ENCODE measurements around the gene PTPRT. TPM values are rescaled to one million over a fixed set of nuclear protein-coding genes. Genes with fewer than 3 reads are reported as not detected.

PTPRT gene
- total RNA-seq, 4 donors from 2014 or later, result 0.67 to 2.5 (median 1.0) TPM

DNA sequence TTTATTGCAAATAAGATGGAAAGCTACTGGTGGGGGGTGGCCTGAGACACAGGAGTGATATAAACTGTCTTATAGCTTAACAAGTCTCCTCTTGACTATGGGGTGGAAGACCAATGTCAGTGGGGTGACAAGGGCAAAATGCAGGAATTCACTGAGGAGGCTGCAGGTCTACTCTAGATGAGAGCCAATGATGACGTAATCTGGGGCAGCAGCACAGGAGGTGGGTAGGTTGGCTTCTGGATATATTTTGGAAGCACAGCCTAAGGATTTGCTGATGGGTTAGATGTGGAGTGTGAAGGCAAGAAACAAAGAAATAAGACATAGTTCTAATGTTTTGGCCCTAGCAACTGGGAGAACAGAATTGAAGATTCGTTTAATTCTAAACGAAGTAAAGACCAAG, 253.2 kb downstream of the PTPRT start:
- Histone ChIP-seq H3K4me3 (no peak overlapping the region), H3K27me3 (no peaks in the 10 kb centered on the region), H3K9me3 (no peaks in the 10 kb centered on the region), H3K4me1 (no peaks in the 10 kb centered on the region), H3K27ac (no peak overlapping the region), H3K36me3 (no peaks in the 10 kb centered on the region)
- DNase-seq, result no peak
- TF ChIP-seq POLR2A (IDR thresholded peaks at IDR 0.05), result no peak
- TF ChIP-seq, protein P1, sequence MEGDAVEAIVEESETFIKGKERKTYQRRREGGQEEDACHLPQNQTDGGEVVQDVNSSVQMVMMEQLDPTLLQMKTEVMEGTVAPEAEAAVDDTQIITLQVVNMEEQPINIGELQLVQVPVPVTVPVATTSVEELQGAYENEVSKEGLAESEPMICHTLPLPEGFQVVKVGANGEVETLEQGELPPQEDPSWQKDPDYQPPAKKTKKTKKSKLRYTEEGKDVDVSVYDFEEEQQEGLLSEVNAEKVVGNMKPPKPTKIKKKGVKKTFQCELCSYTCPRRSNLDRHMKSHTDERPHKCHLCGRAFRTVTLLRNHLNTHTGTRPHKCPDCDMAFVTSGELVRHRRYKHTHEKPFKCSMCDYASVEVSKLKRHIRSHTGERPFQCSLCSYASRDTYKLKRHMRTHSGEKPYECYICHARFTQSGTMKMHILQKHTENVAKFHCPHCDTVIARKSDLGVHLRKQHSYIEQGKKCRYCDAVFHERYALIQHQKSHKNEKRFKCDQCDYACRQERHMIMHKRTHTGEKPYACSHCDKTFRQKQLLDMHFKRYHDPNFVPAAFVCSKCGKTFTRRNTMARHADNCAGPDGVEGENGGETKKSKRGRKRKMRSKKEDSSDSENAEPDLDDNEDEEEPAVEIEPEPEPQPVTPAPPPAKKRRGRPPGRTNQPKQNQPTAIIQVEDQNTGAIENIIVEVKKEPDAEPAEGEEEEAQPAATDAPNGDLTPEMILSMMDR (IDR thresholded peaks at IDR 0.05), result no peak

DNA sequence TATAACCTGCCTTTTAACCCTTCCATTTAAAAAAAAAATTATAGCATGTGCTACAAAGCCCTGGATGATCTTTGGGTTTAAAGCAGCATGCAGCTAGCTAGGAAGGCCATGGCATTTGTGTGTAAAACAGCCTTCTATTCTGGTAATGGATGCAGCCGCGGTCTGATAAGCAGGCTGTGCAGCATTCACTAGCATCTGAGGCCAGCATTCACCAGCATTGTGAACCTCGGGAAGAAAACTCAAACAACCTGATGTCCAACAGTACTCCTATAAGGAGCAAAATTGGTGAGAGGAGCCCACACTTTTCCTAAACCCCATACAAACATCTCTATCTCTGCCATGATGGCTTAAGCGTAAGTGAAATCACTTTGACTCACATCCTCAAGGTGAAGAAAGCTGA, 265.5 kb downstream of the PTPRT start:
- TF ChIP-seq POLR2A (IDR thresholded peaks at IDR 0.05), result no peak
- TF ChIP-seq, protein P1 (IDR thresholded peaks at IDR 0.05), result no peak
- no peaks in the 10 kb centered on the region for H3K4me1 ChIP-seq
- no peak overlapping the region for H3K4me3 ChIP-seq
- no peak overlapping the region for H3K27ac ChIP-seq
- no peaks in the 10 kb centered on the region for H3K36me3 ChIP-seq
- no peak for DNase-seq
- no peaks in the 10 kb centered on the region for H3K9me3 ChIP-seq
- no peaks in the 10 kb centered on the region for H3K27me3 ChIP-seq

DNA sequence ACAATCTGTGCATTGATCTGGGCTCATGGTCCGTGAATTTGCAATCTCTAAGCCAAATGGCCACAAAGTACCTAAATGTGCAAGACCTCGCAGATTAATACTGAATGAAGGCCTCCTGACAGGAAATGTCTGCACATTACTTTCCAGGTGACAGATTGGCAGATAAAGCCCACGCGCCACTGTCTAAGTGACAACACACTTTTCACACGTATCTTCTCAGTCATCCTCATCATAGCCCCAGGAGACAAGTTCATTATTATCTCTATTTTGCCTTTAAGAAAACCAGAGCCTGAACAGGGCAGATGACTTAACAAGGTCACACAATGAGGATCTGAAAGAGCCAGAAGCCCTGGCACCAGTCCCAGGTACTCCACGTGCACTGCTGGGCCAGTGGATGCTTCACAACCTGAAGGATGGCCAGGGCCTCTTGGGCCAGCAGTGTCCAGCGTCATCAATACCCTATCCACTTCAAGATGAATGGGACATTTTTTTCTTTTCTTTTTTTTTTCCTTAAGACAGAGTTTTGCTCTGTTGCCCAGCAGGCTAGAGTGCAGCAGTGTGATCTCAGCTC, 266.3 kb downstream of the PTPRT start:
- H3K27ac ChIP-seq, result no peak overlapping the region
- no peak for DNase-seq
- H3K9me3 ChIP-seq, result no peaks in the 10 kb centered on the region
- no peaks in the 10 kb centered on the region for H3K4me1 ChIP-seq
- no peak overlapping the region for H3K4me3 ChIP-seq
- H3K36me3 ChIP-seq, result no peaks in the 10 kb centered on the region
- H3K27me3 ChIP-seq, result no peaks in the 10 kb centered on the region
- no peak for TF ChIP-seq POLR2A (IDR thresholded peaks at IDR 0.05)
- TF ChIP-seq, protein P1 (IDR thresholded peaks at IDR 0.05), result no peak

DNA sequence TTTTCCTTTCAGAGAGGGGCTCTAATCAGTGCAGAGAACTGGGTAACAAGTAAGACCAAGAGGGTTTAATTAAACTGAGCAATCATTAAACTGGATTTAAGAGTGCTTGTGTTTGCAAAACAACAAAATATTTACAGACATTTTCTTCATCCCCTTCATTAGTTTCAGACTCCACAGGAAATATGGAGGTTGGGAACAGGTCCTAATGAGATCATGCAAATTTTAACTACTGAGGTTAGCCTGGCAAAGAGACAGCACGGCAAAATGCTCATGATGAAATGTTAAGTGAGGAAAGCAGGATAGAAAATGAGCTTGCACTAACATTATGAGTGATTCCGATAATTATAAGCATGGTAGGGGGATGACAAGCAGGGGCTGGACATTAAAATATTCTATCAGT, 268.9 kb downstream of the PTPRT start:
- Histone ChIP-seq H3K27me3 (no peaks in the 10 kb centered on the region), H3K36me3 (no peaks in the 10 kb centered on the region), H3K27ac (no peak overlapping the region), H3K4me3 (no peak overlapping the region), H3K4me1 (no peaks in the 10 kb centered on the region), H3K9me3 (no peaks in the 10 kb centered on the region)
- DNase-seq, result no peak
- TF ChIP-seq, protein P1 (IDR thresholded peaks at IDR 0.05), result no peak
- TF ChIP-seq POLR2A (IDR thresholded peaks at IDR 0.05), result no peak

DNA sequence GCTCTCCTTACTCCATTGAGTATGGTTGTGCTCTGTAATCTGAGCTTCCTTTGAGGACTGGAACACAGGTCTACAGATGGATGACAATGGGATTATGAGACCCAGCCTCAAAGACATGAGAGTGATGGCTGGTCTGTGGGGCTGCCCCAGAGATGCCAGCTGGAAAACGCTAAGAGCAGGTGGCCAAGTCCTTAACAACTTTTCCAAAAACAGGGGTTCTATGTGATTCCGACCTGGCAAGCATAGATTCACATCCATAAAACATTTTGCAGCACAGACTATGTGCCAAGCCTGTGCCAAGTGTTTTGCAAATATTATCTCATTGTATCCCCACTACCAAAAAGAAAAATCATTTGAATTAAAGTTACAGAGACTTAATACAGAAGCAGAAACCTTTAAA, 270.4 kb downstream of the PTPRT start:
- DNase-seq, result no peak
- H3K27ac ChIP-seq, result no peak overlapping the region
- no peaks in the 10 kb centered on the region for H3K27me3 ChIP-seq
- H3K36me3 ChIP-seq, result no peaks in the 10 kb centered on the region
- no peak overlapping the region for H3K4me3 ChIP-seq
- H3K4me1 ChIP-seq, result no peaks in the 10 kb centered on the region
- no peaks in the 10 kb centered on the region for H3K9me3 ChIP-seq
- TF ChIP-seq POLR2A (IDR thresholded peaks at IDR 0.05), result no peak
- TF ChIP-seq, protein P1 (IDR thresholded peaks at IDR 0.05), result no peak

DNA sequence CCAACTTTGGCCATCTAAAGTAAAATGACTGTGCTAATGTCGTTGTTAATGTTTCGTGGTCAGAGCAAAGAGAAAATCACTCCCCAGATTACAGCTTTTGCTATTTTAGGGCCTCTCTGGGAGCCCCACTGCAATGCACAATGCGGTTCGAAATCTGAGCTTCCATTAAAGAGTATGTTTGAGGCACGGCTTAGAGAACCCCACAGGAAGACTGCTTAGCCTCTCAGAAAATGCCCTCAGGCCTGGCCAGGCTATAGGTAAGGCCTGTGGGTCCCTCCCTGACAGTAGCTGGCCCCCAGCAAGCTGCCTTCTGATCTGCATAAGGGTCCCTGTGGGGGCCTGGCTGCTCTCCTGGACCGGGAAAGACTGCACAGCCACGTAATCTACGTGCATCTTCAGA, 274.6 kb downstream of the PTPRT start:
- no peak overlapping the region for H3K4me3 ChIP-seq
- TF ChIP-seq POLR2A (IDR thresholded peaks at IDR 0.05), result no peak
- TF ChIP-seq, protein P1 (IDR thresholded peaks at IDR 0.05), result no peak
- H3K27ac ChIP-seq, result no peak overlapping the region
- H3K36me3 ChIP-seq, result no peaks in the 10 kb centered on the region
- no peaks in the 10 kb centered on the region for H3K9me3 ChIP-seq
- no peaks in the 10 kb centered on the region for H3K27me3 ChIP-seq
- DNase-seq, result no peak
- H3K4me1 ChIP-seq, result no peaks in the 10 kb centered on the region

Measured in Peyer's patch (tissue), 4 donors.